GM18867 (cell line): ENCODE data around the gene PGA4.

ENCODE experiments used
- ATAC-seq: cut with Tn5 transposase; IDR thresholded peaks from one replicate; pipeline ENCODE4 v1.9.1; 2021; ENCODE audit warnings: mild to moderate bottlenecking, moderate library complexity; ENCODE audit not compliant: unreplicated experiment

PGA4 gene

GRCh38 chr11:61277186-61278000 lies 55.2 kb downstream of the PGA4 start:
- no peak for ATAC-seq

DNA sequence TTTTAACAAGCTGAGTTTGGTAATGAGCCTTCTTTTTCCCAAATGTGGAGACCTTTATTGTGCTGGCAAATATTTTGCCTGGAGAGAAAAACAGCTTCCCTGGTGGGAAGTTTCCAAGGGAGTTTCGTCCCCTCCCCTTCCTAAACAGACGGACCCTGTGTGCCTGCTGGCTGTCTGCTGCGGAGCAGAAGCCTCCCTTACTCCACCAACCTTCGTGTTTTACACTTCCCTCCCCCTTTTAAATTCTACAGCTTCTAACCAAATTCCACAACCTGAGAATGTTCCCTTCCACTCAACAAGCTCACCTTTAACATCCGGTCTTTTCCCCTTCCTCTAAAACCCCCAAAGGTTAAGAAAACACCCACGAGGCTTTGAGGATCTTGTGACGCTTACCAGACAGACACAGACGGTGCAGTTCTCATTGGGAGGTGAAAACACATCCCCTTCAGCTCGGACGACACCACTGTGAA lies 55.9 kb downstream of the PGA4 start:
- ATAC-seq, result no peak

DNA sequence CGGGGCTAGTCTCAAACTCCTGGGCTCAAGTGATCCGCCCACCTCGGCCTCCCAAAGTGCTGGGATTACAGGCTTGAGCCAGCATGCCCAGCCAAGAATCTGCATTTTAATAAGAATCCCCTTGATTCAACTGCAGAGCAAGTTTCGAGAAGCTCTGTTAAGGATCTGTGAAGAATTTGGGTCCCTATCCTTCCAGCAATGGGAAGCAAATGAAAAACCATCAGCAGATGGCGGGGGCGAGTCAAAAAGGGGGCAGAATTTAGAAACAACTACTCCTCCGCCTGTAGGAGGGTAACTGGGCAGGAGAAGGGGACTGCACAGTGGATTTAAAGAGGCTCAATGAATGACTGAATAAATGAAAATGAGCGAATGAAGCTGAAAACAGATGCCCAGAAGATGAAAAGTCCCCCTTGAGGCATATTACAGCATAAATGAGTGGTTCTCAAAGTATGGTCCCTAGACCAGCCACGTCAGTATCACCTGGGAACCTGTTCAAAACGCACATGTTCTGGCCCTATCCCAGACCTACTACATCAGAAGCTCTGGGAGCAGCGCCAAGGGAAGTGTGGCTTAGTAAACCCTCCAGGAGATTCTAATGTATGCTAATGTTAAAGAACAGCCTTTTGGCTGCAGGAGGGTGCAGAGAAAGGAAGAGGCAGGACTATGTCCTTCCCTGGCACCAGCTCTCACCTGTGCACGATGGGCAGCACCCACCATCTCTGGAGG lies 58.0 kb downstream of the PGA4 start:
- ATAC-seq, result no peak

- ATAC-seq, result no peak
Measured at GRCh38 chr11:61280883-61281580, 58.9 kb downstream of the PGA4 start.
